ENCODE results near the gene MAP3K1. TPM values are rescaled to one million over a fixed set of nuclear protein-coding genes. Genes with fewer than 3 reads are reported as not detected.
A peak's percentile ranks its signal among the peaks of the same experiment; 100 is the strongest.
"Not testable (repeated sequence)": the region's sequence is repeated elsewhere in the genome, so short reads cannot be mapped to it uniquely, and the experiment has no call there.

MAP3K1 gene
- 10 to 100 TPM; 41.7 to 68.9 (median 60.4) TPM for polyA plus RNA-seq (ENCODE audit: insufficient read depth in 1 of 5, insufficient read length in 5 of 5, low replicate concordance in 1 of 5)
- long read RNA-seq, donor 1, full-length matches to known transcripts, result 2 of 19 reads
- long read RNA-seq, donor 1, partial matches to known transcripts, result 17 of 19 reads
- long read RNA-seq, donor 1, other reads (novel, unspliced or antisense), result 0 of 19 reads
- long read RNA-seq, donor 2, full-length matches to known transcripts, result 2 of 7 reads
- long read RNA-seq, donor 2, partial matches to known transcripts, result 5 of 7 reads
- long read RNA-seq, donor 2, other reads (novel, unspliced or antisense), result 0 of 7 reads
- long read RNA-seq, donor 3, partial matches to known transcripts, result 73 of 73 reads
- long read RNA-seq, donor 3, other reads (novel, unspliced or antisense), result 0 of 73 reads
- long read RNA-seq, donor 4, full-length matches to known transcripts, result 1 of 14 reads
- long read RNA-seq, donor 4, partial matches to known transcripts, result 13 of 14 reads
- long read RNA-seq, donor 4, other reads (novel, unspliced or antisense), result 0 of 14 reads
- long read RNA-seq, donor 5, full-length matches to known transcripts, result 2 of 7 reads
- long read RNA-seq, donor 5, partial matches to known transcripts, result 5 of 7 reads
- long read RNA-seq, donor 5, other reads (novel, unspliced or antisense), result 0 of 7 reads
- long read RNA-seq, donor 6, full-length matches to known transcripts, result 3 of 3 reads
- long read RNA-seq, donor 6, partial matches to known transcripts, result 0 of 3 reads
- long read RNA-seq, donor 6, other reads (novel, unspliced or antisense), result 0 of 3 reads
- long read RNA-seq, donor 7, full-length matches to known transcripts, result 7 of 13 reads
- long read RNA-seq, donor 7, partial matches to known transcripts, result 6 of 13 reads
- long read RNA-seq, donor 7, other reads (novel, unspliced or antisense), result 0 of 13 reads
- long read RNA-seq, donor 8, full-length matches to known transcripts, result 1 of 1 reads
- long read RNA-seq, donor 8, partial matches to known transcripts, result 0 of 1 reads
- long read RNA-seq, donor 8, other reads (novel, unspliced or antisense), result 0 of 1 reads

GRCh38 chr5:56814963-56815657 is at the start of gene MAP3K1:
Gene MAP3K1 (plus strand): TSS chr5:56815549. CDS start chr5:56815574, 25 bp downstream.
- DNase-seq, result peak; percentile 84 to 88

- no peak for DNase-seq
Observed at GRCh38 chr5:56766926-56767325, 48.4 kb upstream of the MAP3K1 start.

- no peak for DNase-seq
Observed at GRCh38 chr5:56769875-56770604, 45.3 kb upstream of the MAP3K1 start.

GRCh38 chr5:56772767-56773166 is 42.6 kb upstream of the MAP3K1 start:
- DNase-seq, result no peak

GRCh38 chr5:56774957-56775356 is 40.4 kb upstream of the MAP3K1 start:
- no peak for DNase-seq

GRCh38 chr5:56776212-56776846 is 39.0 kb upstream of the MAP3K1 start:
- DNase-seq, result not testable (repeated sequence)

GRCh38 chr5:56783261-56783660 is 32.1 kb upstream of the MAP3K1 start:
- DNase-seq, result no peak

GRCh38 chr5:56786346-56786745 is 29.0 kb upstream of the MAP3K1 start:
- DNase-seq, result no peak

GRCh38 chr5:56791396-56791795 is 24.0 kb upstream of the MAP3K1 start:
- no peak for DNase-seq

GRCh38 chr5:56798521-56798920 is 16.8 kb upstream of the MAP3K1 start:
- no peak for DNase-seq

- DNase-seq, result no peak
Observed at GRCh38 chr5:56800186-56800585, 15.2 kb upstream of the MAP3K1 start.

- no peak for DNase-seq
Observed at GRCh38 chr5:56801256-56801655, 14.1 kb upstream of the MAP3K1 start.

GRCh38 chr5:56802205-56802604 is 13.1 kb upstream of the MAP3K1 start:
- DNase-seq, result no peak

GRCh38 chr5:56803025-56803424 is 12.3 kb upstream of the MAP3K1 start:
- DNase-seq, result no peak

- DNase-seq, result no peak
Observed at GRCh38 chr5:56803894-56804293, 11.5 kb upstream of the MAP3K1 start.

- DNase-seq, result no peak
Observed at GRCh38 chr5:56807679-56808078, 7.7 kb upstream of the MAP3K1 start.

- no peak for DNase-seq
Observed at GRCh38 chr5:56808211-56808610, 7.1 kb upstream of the MAP3K1 start.

GRCh38 chr5:56810826-56811225 is 4.5 kb upstream of the MAP3K1 start:
- DNase-seq, result no peak

- no peak for DNase-seq
Observed at GRCh38 chr5:56812110-56812509, 3.2 kb upstream of the MAP3K1 start.

- no peak for DNase-seq
Observed at GRCh38 chr5:56813302-56813701, 2.0 kb upstream of the MAP3K1 start.
